ENCODE measurements around the gene TMBIM6.

The TMBIM6 gene

DNA sequence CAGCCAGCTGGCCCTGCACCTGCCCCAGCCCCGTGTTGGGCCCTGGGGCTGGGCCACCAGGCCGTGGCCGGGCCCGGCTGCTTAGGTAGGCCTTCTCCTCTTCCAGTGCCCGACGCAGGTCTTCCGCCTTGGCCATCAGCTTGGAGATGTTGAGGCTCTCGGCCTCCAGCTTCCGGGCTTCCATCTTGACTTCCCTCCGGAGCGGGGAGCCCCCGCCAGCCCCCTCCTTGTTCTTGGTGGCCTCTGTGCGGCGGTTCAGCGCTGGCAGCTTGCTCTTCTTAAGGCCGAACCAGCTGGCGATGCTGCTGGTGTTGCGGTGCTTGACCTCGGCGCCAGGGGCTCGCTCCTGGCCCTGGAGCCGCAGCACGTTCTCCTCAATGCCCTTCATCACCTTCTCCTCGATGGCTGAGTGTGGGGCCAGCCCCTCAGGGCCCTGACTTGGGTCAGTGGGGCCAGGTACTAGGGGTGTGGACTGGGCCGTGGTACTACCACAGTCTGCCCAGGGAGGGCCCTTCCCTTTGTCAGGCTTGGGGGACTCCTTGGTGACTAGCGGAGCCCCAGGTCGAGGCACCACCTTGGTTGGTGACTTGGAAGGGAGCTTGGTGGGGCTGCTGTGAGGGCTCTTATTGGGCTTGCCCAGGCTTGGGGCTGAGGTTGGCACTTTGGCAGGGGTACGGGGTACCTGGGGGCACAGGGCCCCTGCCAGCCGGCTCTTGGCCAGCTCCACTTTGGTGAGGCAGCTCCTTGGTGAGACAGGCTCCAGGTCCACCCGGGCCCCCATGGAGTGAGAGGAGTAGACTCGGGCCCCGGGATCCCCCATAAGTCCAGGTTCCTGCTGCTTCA lies 53.7 kb downstream of the TMBIM6 start:
- intact Hi-C loops (cut with DNase I) = no loop called here
- DNase-seq = peak in 1 of 10 donors; percentile 84

DNA sequence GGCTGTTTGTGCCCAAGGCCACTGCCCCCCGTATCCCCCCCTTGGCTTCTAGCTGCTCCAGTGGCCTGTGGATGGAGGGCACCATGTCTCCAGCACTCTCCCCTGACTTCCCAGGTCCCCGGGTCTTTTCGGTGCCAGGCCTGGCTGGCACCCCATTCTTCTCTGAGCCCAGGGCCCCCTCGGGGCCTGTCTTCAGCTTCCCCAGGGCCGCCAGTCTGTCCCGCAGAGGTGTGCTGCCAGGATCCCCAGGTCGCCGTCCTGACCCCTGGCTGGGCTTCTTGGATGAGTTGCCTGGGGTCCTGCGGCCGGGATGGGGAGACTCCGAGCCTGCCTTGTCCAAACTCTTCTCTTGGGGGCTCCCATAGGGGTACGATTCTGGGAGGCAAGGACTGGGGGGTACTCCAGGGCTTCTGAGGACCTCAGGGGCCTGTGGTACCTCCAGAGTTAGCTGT lies 54.3 kb downstream of the TMBIM6 start:
- intact Hi-C loops (cut with DNase I) = no loop called here
- DNase-seq = no peak

DNA sequence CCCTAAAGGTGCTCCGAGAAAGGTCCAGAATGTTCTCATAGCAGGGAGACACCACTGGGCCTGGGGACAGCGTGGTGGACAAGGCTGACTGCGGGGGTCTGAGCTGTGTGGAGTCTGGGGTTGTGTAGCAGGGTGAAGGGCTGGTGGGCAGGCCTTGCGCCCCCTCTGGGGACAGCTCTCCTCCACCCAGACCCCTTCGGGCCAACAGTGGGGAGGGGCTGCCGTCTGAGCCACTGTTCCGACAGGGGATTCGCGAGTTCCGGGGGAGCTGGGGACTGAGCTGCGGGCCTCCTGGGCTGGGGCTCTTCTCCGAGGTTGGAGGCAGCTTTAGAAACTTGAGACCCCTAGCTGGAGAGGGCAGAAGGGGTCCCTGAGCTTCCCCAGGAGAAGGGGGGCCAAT lies 54.8 kb downstream of the TMBIM6 start:
- intact Hi-C loops (cut with DNase I) = no loop called here
- DNase-seq = peak in 1 of 10 donors; percentile 72

DNA sequence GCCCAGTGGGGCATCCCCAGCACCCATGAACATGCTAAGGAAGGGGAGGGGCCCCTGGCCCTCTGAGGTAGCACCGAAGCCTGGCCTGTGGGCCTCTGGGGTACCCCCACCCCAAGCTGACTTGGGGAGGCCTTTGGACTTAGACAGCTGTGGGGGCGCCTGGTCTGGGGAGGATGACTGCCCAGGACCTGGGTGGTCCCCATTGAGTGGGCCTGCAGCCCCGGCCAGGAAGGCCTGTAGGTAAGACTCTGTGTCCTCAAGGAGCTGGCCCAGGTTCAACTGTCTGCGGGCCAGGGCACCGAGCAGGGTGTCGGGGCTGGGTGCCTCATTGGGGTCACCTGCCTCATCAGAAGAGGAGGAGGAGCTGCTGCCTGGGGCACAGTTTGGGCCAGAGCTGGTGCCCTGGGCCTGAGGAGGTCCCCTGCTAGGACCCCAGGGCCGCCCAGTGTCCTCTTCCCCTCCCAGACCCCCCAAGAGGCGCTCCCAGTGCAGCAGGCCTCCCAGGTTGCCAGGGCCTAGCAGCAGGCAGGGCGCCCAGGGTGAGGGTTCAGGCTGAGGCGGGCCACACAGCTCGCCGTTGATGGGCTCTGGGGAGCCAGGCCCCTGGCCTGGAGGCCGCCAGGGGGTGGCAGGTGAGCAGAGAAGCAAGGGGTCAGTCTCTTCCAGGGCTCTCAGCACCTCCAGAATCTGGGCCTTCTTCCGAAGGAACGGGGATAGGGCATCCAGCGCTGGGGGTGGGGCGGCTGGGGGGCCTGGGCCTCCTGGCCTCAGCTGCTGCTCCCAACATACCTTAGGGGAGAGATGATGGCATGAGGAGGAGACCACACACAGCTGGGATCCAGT lies 55.5 kb downstream of the TMBIM6 start:
- intact Hi-C loops (cut with DNase I) = no loop called here
- DNase-seq = peak in 1 of 10 donors; percentile 81

DNA sequence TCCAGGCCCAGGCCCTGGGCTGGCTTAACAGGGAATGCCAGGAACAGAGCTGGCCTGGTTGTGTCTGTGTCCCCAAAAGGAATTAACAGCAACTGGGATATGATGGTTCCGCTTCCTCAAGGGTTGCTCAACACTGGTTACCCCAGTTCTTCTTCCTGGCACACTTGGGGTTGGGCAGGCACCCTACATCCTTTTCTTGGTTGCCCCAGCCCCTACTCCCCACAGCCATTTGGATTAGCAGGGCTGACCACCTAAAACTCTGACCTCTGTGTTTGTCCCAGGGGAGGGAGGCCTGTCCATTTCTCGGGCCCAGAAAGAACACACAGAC lies 56.1 kb downstream of the TMBIM6 start:
- DNase-seq = no peak
- intact Hi-C loops (cut with DNase I) = no loop called here

DNA sequence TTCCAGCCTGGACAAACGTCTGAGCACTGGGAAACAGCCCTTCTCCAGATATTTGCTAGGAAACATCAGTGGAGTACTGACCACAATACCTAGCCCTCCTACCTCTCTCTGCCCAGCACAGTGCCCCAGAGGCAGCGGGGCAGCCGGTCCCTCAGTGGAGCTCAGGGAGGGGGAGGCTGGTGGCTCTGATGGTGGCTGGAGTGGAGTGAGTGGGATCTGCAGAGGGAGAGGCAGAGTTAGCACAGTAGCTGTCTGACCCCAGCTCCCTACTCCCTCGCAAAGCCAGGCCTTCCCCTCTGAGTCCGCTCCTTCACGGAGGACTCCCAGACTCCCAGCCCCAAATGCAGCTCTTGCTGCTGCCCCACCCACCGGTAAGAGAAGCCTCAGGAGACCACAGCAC lies 56.9 kb downstream of the TMBIM6 start:
- intact Hi-C loops (cut with DNase I) = no loop called here

DNA sequence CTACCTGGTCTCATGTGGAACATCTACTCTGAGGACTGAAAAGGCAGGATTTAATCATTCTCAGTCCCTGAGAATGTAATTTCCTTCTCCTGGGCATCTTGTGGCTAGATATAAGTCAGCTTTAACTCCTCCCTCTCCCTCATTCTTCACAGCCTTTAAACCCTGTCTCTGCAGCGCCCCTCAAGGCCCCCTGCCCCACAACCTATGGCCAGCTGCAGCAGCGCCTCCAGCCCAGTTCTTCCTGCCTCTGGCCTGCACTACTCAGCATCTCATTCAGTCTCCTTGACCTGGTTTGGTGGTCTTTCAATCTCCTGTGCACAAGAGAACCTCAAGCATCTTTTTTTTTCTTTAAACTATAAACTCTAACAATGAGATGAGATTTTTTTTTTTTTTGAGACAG lies 57.6 kb downstream of the TMBIM6 start:
- intact Hi-C loops (cut with DNase I) = no loop called here
- DNase-seq = peak in 1 of 10 donors; percentile 12

More for the DNA sequence above, 56.9 kb downstream of the TMBIM6 start:
- peak in 1 of 10 donors; percentile 52 for DNase-seq

DNA sequence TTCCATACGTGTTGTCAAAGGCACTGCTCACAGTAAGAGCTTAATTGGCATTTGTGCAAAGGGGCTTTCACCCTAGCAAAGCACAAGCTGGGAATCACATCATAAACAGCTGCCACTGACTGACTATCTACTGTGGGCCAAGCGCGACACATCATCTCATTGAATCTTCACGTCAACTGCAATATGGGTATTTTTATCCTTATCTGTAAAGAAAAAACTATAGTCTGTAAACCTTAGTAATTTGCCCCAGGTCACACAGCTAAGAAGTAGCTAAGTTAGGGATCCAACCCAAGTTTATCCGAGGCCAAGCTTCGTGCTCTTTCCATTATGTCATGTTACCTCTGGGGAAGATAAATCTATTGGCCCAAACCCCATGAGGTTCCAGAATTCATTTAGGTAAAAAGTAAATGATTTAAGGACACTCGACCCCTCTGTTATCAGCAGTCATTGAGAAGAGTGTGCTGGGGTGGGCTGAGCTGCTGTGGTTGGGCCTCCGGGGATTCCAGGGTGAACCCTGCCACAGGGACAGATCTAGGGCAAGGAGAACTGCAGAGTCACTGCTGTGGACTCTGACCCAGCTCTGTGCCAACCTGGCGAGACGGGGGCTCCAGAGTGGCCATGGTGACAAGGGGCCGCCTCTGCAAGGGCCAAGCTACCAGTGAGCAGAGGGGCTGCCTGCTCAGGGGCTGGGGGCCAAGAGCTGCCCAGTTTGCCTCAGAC lies 59.2 kb downstream of the TMBIM6 start:
- DNase-seq = peak in 1 of 10 donors; percentile 51
- intact Hi-C loops (cut with DNase I) = no loop called here

DNA sequence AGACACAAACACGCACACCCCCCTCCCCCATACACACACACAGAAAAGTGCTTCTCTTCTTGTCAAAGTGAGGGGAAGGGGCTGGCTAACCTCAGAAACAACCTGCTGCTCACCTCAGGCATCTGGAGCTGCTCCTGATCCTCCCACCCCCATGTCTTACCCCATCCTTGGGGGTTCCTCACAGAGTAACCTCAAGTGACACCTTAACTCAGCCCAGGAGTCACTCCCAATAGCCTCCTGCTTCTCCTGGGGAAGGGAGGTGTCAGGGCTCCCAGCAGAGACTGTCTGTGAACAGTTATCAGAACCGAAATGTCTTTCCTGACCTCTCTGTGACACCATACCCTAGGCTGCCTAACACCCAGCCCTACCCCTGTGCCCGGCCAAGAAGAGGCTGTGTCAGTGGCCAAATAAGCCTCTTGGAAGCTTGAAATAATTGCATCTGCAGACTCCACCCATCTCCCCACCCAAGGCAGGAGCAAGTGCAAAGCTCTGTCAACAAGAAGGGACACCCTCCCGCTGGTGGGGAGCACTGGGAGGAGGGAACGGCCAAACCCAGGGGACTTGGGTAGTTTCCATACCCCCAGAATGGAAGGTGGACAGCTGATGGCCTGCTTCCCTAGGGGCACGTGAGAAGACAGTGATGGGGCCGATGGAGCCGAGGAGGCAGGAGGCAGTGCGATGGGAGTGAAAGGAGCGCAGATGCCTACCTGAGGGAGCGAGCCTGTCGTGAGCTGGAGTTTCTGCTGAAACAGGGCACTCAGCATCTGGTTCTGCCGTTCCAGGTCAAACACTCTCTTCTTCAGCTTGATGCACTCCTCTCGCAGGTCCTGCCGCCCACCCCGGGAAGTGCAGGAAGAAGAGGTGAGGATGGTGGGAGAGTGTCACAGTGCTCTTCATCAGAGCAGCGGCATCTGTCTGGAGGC lies 60.0 kb downstream of the TMBIM6 start:
- intact Hi-C loops (cut with DNase I) = no loop called here
- peak in 1 of 10 donors; percentile 78 for DNase-seq

DNA sequence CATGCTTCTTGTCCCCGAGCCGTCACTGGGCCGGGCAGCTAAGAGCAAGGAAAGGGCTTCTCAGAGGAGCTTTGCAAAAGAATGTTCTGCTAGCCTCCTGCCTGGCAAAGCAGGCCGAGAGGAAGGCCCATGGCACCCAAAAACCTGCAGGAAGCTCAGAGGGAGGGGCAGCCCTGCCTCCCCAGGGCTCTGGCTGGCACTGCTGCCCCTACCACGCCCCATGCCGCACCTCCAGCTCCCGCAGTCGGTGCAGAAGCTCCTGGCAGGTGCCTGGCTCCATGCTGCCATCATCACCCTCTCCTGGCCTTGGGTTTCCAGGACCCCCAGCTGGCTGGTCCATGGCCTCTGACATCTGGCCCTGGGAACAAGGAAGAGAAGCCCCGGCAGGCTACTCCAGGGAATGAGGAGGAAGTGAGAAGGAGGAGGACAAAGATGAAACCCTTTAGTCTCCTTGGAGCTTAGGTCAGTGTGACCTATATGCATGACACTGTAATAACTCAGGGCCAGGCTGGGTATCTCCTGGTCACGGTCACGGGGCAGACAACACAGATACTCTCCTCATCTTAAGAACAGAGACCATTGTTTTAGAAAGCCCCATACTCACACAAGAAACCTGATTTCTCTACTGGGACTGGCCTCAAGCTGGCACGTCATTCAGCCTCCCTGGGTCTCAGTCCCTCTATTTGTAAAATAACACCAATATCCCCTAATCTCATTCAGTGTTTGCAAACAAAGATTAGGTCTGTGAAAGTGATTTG lies 62.5 kb downstream of the TMBIM6 start:
- intact Hi-C loops (cut with DNase I) = no loop called here

DNA sequence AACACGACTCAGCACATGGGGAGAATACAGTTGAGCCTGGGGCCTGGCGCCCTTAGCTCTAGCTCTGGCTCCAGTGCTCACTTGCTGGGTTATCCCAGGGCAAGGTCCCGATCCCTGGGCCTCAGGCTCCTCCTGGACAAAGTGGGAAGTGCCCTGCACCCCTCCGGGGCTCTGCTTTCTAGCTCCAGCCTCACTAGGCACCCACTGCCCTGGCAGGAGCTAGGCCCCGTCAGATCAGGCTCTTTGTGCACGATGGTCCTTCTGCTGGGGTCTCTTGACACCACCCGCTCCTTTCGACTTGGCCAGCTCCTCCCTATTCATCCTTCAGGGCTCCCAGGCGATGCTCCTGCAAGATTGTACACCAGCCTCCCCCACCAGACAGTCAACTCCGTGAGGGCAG lies 63.5 kb downstream of the TMBIM6 start:
- peak in 1 of 10 donors; percentile 61 for DNase-seq
- intact Hi-C loops (cut with DNase I) = no loop called here

More for the DNA sequence above, 62.5 kb downstream of the TMBIM6 start:
- peak in 1 of 10 donors; percentile 42 for DNase-seq

DNA sequence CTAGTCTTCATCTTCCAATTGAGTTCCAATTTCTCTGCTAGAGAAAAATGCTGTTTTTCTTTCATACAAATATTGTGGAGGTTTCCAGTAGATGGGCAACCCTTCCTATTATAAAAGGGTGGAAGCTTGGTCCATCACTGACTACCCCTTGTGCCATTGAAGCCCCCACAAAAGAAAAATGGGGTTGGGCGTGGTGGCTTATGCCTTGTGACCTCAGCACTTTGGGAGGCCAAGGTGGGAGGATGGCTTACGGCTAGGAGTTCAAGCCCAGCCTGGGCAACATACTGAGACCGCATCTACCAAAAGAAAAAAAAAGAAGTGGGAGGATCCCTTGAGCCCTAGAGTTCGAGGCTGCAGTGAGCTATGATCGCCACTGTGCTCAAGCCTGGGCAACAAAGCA lies 64.1 kb downstream of the TMBIM6 start:
- intact Hi-C loops (cut with DNase I) = no loop called here
- DNase-seq = peak in 1 of 10 donors; percentile 18

DNA sequence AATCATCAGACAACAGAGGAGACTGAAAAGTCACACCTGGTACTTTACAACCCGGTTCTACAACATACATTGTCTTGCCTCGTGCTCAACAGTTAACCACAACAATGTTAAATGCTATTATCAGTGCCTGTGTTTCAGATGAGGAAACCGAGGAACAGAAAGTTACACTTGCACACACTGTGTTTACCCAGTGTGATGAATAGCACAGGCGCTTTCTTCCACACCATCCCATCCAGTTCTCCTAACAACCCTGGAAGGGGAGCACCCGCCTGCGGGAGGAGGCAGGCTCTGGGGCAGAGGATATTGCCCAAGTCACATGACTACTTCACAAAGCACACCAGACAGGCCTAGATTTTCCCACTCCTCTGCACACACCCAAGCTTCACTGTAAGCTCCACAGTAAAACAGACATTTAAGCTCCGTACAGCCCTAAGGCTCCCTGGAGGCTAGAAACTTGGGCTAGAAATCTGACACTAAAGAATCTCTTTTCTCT lies 65.0 kb downstream of the TMBIM6 start:
- DNase-seq = peak in 1 of 10 donors; percentile 2
- intact Hi-C loops (cut with DNase I) = no loop called here

DNA sequence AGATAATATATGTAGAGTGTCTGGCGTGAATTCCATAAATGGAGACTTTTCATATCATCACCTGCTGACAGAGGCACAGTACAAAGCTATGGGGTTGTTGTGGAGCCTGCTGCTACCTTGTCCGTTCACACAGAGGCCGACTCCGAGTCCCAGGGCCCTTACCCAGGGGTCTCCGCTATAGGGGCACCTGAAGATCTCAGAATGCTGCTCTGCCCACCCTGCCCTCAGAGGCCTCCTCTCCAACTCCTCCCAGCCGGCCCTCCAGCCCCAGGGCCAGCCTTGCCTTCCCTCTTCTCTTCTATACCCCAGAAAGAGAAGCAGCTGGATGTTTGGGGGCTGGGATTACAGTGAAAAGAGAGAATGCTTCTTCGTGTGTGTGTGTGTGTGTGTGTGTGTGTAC lies 65.5 kb downstream of the TMBIM6 start:
- intact Hi-C loops (cut with DNase I) = no loop called here
- DNase-seq = peak in 1 of 10 donors; percentile 44

DNA sequence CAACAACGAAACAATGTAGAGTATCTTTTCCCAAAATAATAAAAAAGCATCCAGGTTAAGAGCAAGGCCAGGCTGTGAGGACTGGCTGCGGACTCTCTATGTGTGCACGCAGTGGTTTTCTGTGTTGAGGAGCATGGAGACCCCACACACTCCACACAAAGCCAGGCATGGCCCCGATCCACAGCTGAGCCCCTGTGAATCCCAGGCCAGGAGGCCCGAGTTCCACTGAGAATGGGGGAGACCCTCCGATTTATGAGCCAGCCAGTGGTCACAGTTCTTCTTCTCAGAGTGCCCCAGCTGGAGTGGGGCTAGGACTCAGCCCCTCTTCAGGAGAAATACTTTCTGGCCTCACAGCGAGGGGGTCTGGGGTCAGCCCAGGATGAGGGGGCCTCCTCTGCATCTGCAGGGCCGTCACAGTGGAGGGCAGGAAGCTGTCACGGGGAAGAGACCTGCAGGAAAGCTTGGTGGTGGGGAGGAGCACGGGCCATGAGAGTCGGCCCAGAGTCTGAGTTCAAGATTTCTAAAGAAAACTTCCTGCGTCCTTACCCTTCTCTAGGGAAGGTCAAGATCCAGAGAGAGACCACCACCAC lies 66.7 kb downstream of the TMBIM6 start:
- intact Hi-C loops (cut with DNase I) = no loop called here

DNA sequence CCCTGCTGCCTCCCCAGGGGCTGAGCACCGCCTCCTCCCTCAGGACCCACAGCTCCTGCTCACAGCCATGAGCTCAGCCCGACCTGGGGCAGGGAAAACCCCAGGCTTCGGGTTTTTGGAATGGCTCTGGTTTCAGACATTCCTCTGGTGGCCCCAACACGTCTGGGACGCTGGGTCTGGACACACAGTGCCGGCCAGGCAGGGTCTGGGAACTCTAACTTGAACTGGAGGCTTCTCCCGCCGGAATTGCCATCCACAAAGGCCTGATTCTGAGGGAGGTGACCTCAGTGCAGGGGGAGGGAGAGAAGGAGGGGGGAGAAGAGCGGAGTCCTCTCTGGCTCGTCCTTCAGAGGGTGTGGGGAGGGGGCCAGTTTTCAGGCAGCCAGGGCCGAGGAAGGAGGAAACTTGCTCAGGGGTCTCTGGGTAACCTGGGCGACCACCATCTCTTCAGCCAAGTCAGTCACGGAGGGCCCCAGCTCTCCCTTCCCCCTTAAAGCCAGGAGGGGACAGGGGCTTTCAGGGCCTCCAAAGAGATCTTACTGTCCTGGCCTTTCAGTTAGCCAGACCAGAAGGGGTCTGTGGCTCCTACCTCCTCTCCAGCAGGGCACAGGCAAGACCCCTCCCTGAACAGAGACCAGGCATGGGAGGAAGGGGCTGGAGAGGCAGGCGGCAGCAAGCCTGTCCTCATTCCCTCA lies 67.5 kb downstream of the TMBIM6 start:
- DNase-seq = peak in 6 of 10 donors; percentile 44 to 94 (median 62)
- intact Hi-C loops (cut with DNase I) = no loop called here

More for the DNA sequence above, 66.7 kb downstream of the TMBIM6 start:
- peak in 1 of 10 donors; percentile 39 for DNase-seq

DNA sequence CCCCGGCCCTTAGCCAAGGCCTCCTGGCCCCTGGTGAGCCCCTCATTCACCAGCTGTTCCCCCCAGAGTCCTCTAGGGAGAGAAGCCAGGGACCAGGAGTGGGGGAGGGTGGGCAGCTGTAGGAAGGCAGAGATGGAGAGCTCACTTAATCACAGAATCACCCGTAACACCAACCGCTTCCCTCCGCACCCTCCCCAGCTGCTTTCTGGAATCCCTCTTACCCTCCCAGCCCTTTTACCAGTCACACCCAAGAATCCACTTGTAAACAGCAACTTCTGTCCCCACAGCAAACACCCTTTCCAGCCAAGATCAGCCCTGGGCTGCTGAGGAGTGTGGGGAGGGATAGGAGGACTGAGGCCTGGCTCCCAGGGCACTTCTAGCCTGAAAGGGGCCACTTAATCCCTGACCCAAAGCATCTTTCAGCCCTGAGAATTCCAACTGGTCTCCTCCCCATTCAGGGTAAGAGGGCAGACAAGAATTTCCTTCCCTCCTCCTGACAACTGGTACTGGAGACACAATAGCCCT lies 68.1 kb downstream of the TMBIM6 start:
- intact Hi-C loops (cut with DNase I) = no loop called here

More for the DNA sequence above, 68.1 kb downstream of the TMBIM6 start:
- DNase-seq = peak in 1 of 10 donors; percentile 81
